Measurements from ENCODE around the gene ATP11A.
A peak's percentile ranks its signal among the peaks of the same experiment; 100 is the strongest.
"Not testable (repeated sequence)": the region's sequence is repeated elsewhere in the genome, so short reads cannot be mapped to it uniquely, and the experiment has no call there.

Gene ATP11A

GRCh38 chr13:112870737-112871287 is 181.0 kb downstream of the ATP11A start:
- no peak for DNase-seq

- no peak for DNase-seq
Observed at GRCh38 chr13:112871742-112872141, 181.9 kb downstream of the ATP11A start.

GRCh38 chr13:112872657-112873631 is 183.1 kb downstream of the ATP11A start:
- DNase-seq: peak; percentile 66

- peak; percentile 43 for DNase-seq
Observed at GRCh38 chr13:112873851-112874750, 184.3 kb downstream of the ATP11A start.

- no peak for DNase-seq
Observed at GRCh38 chr13:112874751-112875300, 185.0 kb downstream of the ATP11A start.

- no peak for DNase-seq
Observed at GRCh38 chr13:112875627-112876026, 185.8 kb downstream of the ATP11A start.

- DNase-seq: no peak
Observed at GRCh38 chr13:112876305-112877000, 186.6 kb downstream of the ATP11A start.

- no peak for DNase-seq
Observed at GRCh38 chr13:112877066-112877465, 187.2 kb downstream of the ATP11A start.

GRCh38 chr13:112877539-112877938 is 187.7 kb downstream of the ATP11A start:
- DNase-seq: no peak

GRCh38 chr13:112877976-112878955 is 188.4 kb downstream of the ATP11A start:
- DNase-seq: no peak

- no peak for DNase-seq
Observed at GRCh38 chr13:112879283-112879833, 189.5 kb downstream of the ATP11A start.

- DNase-seq: no peak
Observed at GRCh38 chr13:112880221-112880641, 190.4 kb downstream of the ATP11A start.

GRCh38 chr13:112880976-112881540 is 191.2 kb downstream of the ATP11A start:
- no peak for DNase-seq

- DNase-seq: no peak
Observed at GRCh38 chr13:112881656-112882554, 192.1 kb downstream of the ATP11A start.

GRCh38 chr13:112882555-112883024 is 192.8 kb downstream of the ATP11A start:
- DNase-seq: no peak

GRCh38 chr13:112883241-112883945 is 193.6 kb downstream of the ATP11A start:
- no peak for DNase-seq

- not testable (repeated sequence) for DNase-seq
Observed at GRCh38 chr13:112884700-112885099, 194.9 kb downstream of the ATP11A start.

GRCh38 chr13:112885242-112885781 is 195.5 kb downstream of the ATP11A start:
- no peak for DNase-seq

Data from CD4-positive, alpha-beta T cell treated with Interleukin-17A for 1 hour (primary cell).